Activated CD8-positive, alpha-beta memory T cell treated with anti-CD3 and anti-CD28 coated beads for 1 hour (primary cell): ENCODE results near the gene HOXC12.

ENCODE experiments used
- DNase-seq, 2 donors: peaks; one replicate each; pipeline ENCODE4 v3.0.0-alpha.2; 2020; ENCODE audit warnings: low read depth in 1 of 2; ENCODE audit errors: extremely low read depth in 1 of 2

HOXC12 gene

DNA sequence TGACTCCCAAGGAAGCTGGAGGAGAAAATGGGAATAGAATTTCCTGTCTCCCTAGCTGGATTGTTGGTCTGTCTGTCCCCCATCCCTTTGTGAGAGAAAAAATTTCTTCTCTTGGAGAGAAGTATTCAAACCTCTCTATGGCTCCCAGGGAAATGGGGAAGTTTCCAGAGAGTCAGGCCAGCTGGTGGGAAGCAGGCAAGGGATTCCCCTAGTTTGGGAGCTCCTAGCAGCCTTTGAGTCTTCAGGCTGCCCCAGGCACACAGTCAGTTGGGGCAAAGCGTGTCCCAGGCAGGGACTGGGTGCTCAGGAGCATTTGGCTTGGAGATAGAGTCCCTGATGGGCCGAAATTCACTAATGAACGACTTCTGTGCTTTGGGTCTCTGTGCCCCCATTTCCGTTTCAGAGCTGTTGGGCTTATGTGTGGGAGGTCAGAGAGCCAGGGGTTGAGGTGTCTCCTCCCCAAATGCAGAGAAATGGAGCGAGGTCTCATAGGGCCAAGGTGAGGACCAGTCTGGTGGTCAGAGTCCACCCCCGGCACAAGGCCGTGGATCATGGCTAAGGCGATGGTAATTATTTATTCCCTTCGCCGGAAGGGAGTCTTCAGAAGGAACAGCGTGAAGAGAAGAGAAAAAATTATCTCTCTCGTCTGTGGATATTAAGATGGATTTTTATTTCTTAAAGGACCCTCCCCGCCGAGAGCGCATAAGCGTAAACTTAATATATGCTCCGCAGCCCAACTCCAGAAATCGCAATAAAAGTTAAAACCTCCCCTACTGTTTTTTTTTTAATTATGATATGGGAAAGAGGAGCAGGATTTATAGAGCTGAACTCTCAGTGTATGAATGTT is 38.7 kb downstream of the HOXC12 start:
- no peak for DNase-seq

DNA sequence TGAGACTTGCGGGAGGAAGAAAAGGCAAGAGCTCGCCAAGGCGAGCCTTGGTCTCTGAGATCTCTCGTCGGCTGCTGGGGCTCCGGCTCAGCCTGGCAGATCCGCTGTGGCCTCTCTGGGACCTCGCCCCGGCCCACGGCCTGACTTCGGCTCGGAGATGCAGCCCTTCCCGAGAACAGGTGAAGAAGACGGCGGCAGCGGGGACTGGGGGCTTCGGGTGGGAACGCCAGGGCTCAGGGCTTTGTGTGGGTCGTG is 39.2 kb downstream of the HOXC12 start:
- DNase-seq, result no peak

DNA sequence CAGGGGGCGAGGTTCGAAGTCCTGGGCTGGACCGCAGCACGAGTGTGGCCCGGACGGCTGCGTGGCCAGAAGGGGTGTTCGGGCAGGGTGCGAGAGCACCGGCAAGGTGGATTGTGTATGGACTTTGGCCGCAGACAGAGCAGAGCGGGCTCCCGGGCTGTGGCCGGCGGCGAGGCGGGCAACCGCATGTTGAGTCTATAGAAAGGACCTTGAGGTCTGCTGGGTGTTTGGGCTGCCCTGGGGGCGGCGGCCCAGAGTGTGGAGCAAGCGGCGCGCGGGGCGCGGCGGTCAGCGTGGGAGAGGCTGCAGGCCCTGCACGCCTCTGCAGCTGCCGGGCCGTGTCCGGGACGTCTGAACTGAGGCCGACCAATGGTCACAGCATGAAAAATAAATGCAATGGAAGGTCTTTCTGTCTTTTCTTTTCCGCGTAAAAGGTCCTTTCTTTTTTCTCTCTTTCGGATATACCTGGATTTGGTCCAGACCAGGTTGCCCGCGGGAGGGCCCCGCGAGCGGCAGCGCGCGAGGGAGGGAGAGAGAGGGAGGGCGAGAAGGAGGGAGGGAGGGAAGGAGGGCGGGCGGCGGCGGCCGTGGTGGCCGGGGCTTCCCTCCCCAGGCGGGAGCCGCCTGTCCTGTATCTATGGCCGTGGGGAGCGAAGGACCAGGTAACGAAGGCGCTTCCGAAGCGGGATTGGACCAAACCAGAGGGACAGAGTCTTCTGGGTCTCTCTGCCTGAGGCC is 39.7 kb downstream of the HOXC12 start:
- DNase-seq, result no peak

DNA sequence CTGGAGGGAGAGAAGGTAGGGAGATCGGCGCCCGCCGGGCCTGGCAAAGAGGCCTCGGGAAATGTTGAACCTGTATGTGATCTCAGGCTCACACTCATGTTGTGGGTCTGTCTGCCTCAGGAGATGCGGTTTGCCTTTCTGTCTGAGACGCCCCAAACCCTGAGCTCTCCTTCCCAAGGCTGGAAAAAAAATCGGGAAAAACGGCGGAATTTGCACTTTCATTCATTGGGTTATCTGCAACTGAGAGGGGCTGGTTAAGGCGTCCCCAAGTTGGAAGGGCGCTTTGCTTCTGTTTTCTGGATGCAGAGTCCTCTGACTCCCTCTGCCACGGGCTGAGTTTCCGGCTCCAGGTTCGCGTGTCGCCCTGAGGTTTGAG is 40.3 kb downstream of the HOXC12 start:
- DNase-seq, result no peak

DNA sequence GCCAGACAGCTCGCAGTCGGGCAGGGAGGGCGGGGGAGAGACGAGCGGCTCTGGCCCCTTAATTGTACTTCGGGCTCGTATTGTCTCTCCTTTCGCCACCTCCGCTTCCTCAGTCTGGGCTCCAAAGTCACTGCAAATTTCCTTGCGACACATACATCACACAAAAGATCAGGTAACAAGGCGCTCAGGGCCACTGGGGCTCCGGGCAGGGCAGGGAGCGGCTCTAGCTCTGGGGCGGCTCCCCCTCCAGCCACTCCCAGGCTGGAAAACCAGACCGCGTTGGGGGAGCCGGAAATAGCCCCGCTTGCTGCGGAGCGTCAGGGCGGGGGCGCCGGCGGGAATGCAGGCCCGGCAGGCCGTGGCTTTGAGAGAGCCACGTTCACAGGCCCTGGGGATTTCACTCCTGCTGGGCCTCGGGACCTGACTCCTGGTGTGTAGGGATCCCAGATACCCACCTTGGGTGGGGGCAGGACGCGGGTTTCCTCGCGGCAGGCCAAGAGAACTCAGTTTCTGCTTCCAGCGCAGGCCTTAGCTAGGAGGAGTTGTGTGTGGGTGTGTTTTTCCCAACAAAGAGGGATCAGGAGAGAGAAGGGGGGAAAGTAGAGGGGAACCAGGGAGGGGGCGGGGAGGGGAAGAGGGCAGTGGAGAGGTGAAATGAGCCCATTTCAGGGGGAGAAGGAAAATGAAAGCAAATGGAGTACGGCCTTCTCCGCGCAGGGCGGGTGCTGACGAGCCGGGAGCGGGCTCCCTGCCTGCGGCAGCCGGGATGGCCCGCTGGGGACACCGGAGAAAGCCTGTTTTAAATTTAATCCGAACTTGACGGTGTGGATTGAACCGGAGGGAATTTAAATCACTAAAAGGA is 40.9 kb downstream of the HOXC12 start:
- no peak for DNase-seq

DNA sequence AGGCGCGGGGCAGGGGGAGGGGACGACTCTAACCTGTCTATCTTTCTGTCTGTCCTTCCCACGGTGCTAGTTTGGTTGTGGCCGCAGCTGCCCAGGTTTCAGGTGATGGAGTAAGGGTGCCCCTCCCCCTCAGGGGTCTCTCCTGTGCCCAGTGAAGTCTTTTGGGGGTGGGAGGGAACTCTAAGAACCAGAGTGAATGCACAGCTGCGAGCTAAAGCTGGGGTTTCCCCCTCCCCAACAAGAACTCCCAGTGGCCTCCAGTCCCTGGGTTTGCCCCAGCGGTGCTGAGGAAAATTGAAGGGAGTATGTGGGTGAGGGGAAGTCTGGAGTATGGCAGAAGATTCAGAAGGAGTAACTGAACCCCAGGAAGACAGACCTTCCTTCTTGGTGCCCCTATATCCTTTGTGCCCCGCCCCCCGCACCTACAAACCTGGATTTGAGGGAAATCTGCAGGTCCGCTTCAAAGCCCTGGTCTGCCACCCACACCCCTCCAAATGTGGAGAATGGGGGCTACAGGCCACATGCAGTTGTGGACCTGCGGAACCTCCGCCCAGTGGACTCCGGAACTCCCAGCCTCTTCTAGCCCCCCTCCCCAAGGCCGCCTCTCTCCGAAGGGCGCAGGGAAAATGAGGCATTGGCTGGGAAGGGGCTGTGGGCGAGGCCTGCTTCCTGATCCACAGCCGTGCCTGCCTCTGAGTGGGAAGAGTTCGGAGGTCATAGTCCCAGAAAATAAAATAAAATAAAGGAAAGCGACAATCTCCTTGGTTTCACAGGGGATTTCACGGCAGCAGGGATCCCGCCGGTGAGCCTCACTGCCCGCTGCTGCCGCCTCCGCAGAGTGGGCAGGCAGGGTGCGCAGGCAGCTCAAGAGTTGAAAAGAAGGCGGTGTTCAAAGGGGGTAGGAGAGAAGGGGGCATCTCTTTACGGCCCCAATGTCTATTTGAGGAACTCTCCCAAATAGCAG is 41.8 kb downstream of the HOXC12 start:
- DNase-seq, result no peak

GRCh38 chr12:53997204-53998109 is 42.8 kb downstream of the HOXC12 start:
- no peak for DNase-seq

DNA sequence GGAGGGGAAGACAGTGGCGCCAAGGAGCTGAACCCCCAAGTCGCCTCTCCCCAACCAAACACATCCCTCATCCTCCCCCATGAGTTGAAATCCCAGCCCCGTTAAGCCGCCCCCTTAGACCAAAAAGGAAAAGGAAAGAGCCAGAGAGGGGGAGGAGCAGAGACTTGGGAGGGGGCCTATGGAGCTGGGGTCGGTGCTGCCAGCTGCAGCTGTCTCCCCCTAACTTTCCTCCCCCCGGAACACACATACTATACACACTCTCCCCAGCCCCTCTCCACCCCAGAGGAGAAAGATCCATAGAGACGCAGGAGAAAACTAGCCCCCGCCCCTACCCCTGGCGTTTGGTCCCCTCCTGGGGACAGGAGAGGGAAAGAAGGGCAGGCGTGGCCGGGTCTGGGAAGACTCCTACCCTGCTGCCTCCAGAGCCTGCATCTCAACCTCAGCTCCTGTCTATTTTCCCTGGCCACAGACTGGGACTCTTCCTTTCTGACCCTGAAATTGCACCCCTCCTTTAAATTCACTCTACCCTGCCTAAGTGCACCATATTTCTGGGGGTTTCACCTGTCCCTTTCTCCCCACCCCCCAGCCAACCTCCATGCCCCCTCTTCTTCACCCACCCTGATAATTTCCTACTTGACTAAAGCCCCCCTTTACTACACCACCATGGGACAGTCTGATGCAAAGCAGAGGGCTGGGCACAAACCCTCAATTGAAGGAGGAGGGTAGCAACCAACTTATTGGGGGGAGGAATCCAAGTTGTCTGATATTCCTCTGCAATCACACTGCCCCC is 43.6 kb downstream of the HOXC12 start:
- no peak for DNase-seq

DNA sequence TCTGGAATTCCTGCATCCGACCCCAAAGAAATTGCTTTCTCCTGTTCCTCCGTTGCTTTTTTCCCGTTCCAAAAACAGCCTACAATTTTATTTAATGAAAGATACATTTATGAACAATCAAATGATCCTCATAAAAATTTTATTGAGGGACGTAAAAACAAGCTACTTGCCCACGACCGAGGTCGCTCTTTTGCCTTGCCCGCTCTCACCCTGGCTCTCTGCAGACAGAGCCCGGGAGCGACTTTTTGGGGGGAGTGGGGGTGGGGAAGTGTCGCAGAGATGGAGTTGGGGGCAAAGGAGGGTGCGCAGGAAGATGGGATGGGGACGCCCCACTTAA is 44.2 kb downstream of the HOXC12 start:
- DNase-seq, result no peak

DNA sequence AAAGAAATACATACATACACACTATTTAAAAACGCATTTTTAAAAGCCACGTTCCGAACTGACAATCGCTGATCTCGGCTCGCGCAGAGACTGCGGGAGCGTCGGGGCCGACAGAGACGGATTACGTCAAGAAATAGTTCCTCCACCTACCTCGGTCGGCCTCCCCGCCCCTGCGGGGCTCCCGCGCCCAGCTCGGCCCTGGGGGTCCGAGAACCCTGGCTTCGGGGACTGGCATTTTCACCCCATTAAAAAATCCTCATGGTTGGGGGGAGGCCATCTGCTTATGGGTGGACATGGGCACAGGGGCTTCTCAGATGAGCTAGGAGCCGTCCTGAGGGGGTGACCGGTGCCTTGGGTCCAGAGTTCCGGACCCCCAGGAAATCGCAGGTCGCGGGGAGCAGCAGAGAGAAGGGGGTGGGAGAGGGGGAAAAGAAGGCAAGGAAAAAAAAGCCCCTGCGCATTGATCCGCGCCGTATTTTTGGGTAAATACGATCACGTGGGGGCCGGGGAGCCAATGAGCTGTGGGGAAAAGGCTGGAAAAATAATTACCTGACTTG is 44.9 kb downstream of the HOXC12 start:
- DNase-seq, result no peak

DNA sequence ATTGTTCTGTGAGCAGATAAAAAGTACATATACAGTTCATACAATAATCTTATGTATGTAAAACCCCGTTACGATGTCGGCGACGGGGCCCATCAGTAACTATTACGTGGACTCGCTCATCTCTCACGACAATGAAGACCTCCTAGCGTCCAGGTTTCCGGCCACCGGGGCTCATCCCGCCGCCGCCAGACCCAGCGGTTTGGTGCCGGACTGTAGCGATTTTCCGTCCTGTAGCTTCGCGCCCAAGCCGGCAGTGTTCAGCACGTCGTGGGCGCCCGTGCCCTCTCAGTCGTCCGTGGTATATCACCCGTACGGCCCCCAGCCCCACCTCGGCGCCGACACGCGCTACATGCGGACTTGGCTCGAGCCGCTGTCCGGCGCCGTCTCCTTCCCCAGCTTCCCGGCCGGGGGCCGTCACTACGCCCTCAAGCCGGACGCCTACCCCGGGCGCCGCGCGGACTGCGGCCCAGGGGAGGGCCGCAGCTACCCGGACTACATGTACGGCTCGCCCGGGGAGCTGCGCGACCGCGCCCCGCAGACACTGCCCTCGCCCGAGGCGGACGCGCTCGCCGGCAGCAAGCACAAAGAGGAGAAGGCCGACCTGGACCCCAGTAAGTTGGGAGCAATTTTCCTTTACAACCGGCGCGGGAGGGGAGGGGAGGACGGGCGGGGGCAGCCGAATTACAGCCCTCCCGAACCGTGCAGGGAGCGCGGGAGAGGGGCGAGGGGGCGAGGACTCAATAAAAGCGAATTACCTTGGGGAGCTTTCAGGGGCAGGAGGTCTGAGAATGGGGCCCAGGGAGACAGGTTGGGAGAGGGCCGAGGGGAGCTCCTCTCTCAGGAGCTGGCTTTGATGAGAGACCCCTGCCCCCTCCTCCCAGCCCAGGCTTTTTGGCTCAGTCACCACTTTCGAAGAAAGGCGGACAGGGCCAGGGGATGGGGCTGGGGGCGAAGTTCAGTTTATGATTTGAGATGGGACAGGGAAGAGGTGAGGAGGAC is 45.7 kb downstream of the HOXC12 start, which contains the start of gene HOXC9:
Gene HOXC9, plus strand, starts transcription at position 46 of the 999 bp plus-strand sequence. Its CDS starts 28 bp downstream, at position 74.
- no peak for DNase-seq

DNA sequence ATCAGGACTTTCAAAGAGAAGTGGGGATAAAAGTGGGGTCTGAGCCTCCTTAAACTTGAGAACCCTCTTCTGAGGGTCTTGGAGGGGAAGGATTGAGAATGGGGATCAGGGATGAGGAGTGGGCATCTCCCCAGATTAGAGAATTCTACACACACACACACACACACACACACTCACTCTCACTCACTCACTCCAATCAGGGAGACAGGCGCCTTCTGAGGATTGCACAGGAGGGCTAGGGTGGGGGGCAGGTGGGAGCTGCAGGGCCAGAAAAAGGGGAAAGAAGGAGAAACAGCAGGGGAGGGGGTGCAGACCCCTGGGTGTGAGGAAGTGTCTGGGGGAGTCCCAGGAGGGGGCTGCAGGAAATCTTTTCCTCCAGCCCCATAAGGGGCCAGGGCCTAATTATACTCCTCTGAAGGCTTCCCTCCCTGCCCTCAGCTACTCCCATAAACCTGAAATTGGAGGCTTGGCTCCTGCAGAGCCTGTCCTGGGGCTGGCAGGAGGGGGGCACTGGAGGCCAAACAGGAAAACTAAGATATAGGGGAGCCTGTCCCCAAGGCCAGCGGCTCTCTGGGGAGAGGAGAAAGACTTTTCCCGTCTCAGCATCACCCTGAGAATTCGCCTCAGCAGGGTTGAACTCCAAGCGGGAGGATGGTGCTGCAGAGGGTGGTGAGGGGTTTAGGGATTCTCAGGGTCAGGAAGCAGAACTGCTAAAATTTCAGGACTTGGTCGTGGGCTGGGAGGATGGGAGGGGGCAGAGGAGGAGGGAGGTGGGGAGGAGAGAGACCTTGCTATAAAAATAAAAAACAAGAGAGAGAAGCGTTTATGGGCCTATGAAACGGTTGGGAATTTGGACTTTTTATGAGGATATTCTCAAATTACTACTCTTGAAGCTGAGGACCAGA is 46.8 kb downstream of the HOXC12 start:
- DNase-seq, result no peak

DNA sequence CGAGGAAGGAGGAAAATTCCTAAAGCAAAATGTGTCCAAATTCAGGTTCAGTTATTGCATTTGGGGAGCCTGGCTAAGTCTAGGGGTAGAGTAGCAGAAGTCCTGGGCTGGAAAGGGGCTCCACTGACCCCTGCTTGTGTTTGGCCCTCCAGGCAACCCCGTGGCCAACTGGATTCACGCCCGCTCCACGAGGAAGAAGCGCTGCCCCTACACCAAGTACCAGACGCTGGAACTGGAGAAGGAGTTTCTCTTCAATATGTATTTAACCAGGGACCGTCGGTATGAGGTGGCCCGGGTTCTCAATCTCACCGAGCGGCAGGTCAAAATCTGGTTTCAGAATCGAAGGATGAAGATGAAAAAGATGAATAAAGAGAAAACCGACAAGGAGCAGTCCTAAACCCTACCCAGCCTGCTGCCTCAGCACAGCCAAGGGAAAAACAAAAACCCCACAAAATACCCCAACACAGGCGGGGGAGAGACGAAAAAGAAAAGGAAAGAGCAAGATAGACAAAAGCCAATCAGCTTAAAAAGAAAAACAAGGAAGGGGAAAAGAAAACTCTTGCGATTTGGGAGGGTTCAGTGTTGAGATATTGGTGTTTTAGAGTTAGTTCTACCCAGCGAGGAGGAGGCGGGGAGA is 47.7 kb downstream of the HOXC12 start:
- no peak for DNase-seq

- no peak for DNase-seq
Observed at GRCh38 chr12:54002915-54003389, 48.2 kb downstream of the HOXC12 start.

GRCh38 chr12:54003625-54004024 is 48.9 kb downstream of the HOXC12 start:
- no peak for DNase-seq
